CD14-positive monocyte (primary cell): ENCODE data around the gene CUX1. TPM values are rescaled to one million over a fixed set of nuclear protein-coding genes. Genes with fewer than 3 reads are reported as not detected.

ENCODE experiments used
- DNase-seq, 3 donors: peaks; one replicate each; pipeline ENCODE4 v3.0.0-alpha.2; 2011 to 2022
- H2AFZ ChIP-seq: 2 replicates; pipeline ENCODE4 v1.6.0; 2012; ENCODE audit warnings: mild to moderate bottlenecking, low read depth, low read length, inconsistent platforms; ENCODE audit not compliant: insufficient read depth, poor library complexity, severe bottlenecking
- H3K27ac ChIP-seq, 2 donors: 1 replicate in 1 of 2; 2 replicates in 1 of 2; pipeline ENCODE4 v1.5.1; 2012 to 2013; ENCODE audit warnings: low read length in 2 of 2, control low read depth in 1 of 2, inconsistent platforms in 1 of 2, low read depth in 1 of 2, mild to moderate bottlenecking in 1 of 2
- H3K27me3 ChIP-seq, 2 donors: one replicate each; pipeline versions ENCODE4 v1.6.0 to v1.6.1; 2011 to 2013; ENCODE audit warnings: low read length in 2 of 2; ENCODE audit not compliant: control insufficient read depth in 2 of 2, insufficient read depth in 2 of 2
- H3K36me3 ChIP-seq, 2 donors: replicated peaks in 1 of 2; 1 replicate in 1 of 2; 2 replicates in 1 of 2; pipeline versions ENCODE4 v1.5.1 to v1.6.1; 2012 to 2013; ENCODE audit warnings: low read length in 2 of 2, control low read depth in 1 of 2, inconsistent platforms in 1 of 2, mild to moderate bottlenecking in 1 of 2; ENCODE audit not compliant: insufficient read depth in 2 of 2, control insufficient read depth in 1 of 2
- H3K4me1 ChIP-seq, 2 donors: 1 replicate in 1 of 2; 2 replicates in 1 of 2; pipeline versions ENCODE4 v1.5.1 to v1.6.1; 2012 to 2013; ENCODE audit warnings: low read length in 2 of 2, control low read depth in 1 of 2, inconsistent platforms in 1 of 2, mild to moderate bottlenecking in 1 of 2, moderate library complexity in 1 of 2; ENCODE audit not compliant: insufficient read depth in 2 of 2, control insufficient read depth in 1 of 2
- H3K4me2 ChIP-seq: replicated peaks from 2 replicates; pipeline ENCODE3; 2012; ENCODE audit warnings: low read length, moderate library complexity, mild to moderate bottlenecking; ENCODE audit not compliant: poor library complexity, severe bottlenecking; ENCODE audit errors: extremely low read depth
- H3K4me3 ChIP-seq, 3 experiments: fragments of 200-600 bp in 1 of 3; sonication (generic) in 1 of 3; replicated peaks in 1 of 3; 1 replicate in 2 of 3; 2 replicates in 1 of 3; pipeline ENCODE4 v1.5.1; 2011 to 2013; ENCODE audit warnings: low read length in 3 of 3, mild to moderate bottlenecking in 3 of 3, control low read depth in 2 of 3, low read depth in 2 of 3, inconsistent platforms in 1 of 3, moderate library complexity in 1 of 3
- H3K79me2 ChIP-seq: 2 replicates; pipeline ENCODE4 v1.6.0; 2012; ENCODE audit warnings: mild to moderate bottlenecking, control low read depth, inconsistent platforms, low read length, moderate library complexity; ENCODE audit not compliant: insufficient read depth
- H3K9ac ChIP-seq: 2 replicates; pipeline ENCODE4 v1.6.0; 2017; ENCODE audit warnings: low read length, mild to moderate bottlenecking; ENCODE audit not compliant: insufficient read depth, poor library complexity, severe bottlenecking
- H3K9me3 ChIP-seq, 2 donors: replicated peaks in 1 of 2; 1 replicate in 1 of 2; 2 replicates in 1 of 2; pipeline versions ENCODE4 v1.5.1 to v1.6.1; 2012 to 2013; ENCODE audit warnings: low read length in 2 of 2, control low read depth in 1 of 2; ENCODE audit not compliant: control insufficient read depth in 1 of 2, insufficient read depth in 1 of 2
- H4K20me1 ChIP-seq: 2 replicates; pipeline ENCODE4 v1.6.0; 2012; ENCODE audit warnings: mild to moderate bottlenecking, low read length, control low read depth, moderate library complexity; ENCODE audit not compliant: insufficient read depth
- H3K27ac Mint-ChIP-seq, 7 donors: one replicate each; pipeline ENCODE4 v1.8.0; 2020; ENCODE audit warnings: mild to moderate bottlenecking in 7 of 7, mixed read lengths in 7 of 7, moderate library complexity in 6 of 7, inconsistent platforms in 2 of 7
- H3K27me3 Mint-ChIP-seq, 3 donors: one replicate each; pipeline ENCODE4 v1.8.0; 2021 to 2022; ENCODE audit warnings: low read depth in 3 of 3, mild to moderate bottlenecking in 3 of 3, mixed read lengths in 3 of 3, moderate library complexity in 3 of 3, inconsistent platforms in 1 of 3
- H3K36me3 Mint-ChIP-seq, 2 donors: one replicate each; pipeline ENCODE4 v1.8.0; 2020; ENCODE audit warnings: mixed read lengths in 2 of 2, inconsistent platforms in 1 of 2, mild to moderate bottlenecking in 1 of 2
- H3K4me1 Mint-ChIP-seq: one replicate; pipeline ENCODE4 v1.8.0; 2020; ENCODE audit warnings: mild to moderate bottlenecking, mixed read lengths
- H3K4me3 Mint-ChIP-seq, 2 donors: one replicate each; pipeline ENCODE4 v1.8.0; 2020; ENCODE audit warnings: mild to moderate bottlenecking in 2 of 2, mixed read lengths in 2 of 2, moderate library complexity in 1 of 2
- H3K9me3 Mint-ChIP-seq, 7 donors: one replicate each; pipeline ENCODE4 v1.8.0; 2020 to 2022; ENCODE audit warnings: mixed read lengths in 7 of 7, mild to moderate bottlenecking in 6 of 7, moderate library complexity in 6 of 7, inconsistent platforms in 2 of 7
- CTCF ChIP-seq: fragments of 200-600 bp; IDR thresholded peaks from one replicate; pipeline ENCODE4 v1.8.0; 2022; ENCODE audit warnings: antibody characterized with exemption, mild to moderate bottlenecking
- WGBS: methylation state at CpG from one replicate; pipeline ENCODE4 v1.1.5; 2013; ENCODE audit warnings: missing lambda C conversion rate; ENCODE audit not compliant: insufficient coverage; 5-methylcytosine and 5-hydroxymethylcytosine counted together
- intact Hi-C, 2 donors: fragments of 100-400 bp; cut with micrococcal nuclease; formaldehyde crosslinking; loops; one replicate each; pipeline versions ENCODE4 v1.15.0 to v1.15.1; 2023
- polyA plus RNA-seq, 3 donors: library from polyadenylated mRNA; depleted of rRNA in 1 of 3; unstranded in 2 of 3; stranded (reverse) in 1 of 3; fragments of 300-500 nt in 2 of 3; fragments of >200 nt in 1 of 3; fragmentation: Illumina TruSeq in 2 of 3; gene quantifications; 1 replicate in 2 of 3; 2 replicates in 1 of 3; pipeline ENCODE4 v1.2.3, GENCODE V29; 2012 to 2021

CUX1 gene
- polyA plus RNA-seq, 3 donors: 17.6 to 38.0 (median 28.0) TPM

DNA sequence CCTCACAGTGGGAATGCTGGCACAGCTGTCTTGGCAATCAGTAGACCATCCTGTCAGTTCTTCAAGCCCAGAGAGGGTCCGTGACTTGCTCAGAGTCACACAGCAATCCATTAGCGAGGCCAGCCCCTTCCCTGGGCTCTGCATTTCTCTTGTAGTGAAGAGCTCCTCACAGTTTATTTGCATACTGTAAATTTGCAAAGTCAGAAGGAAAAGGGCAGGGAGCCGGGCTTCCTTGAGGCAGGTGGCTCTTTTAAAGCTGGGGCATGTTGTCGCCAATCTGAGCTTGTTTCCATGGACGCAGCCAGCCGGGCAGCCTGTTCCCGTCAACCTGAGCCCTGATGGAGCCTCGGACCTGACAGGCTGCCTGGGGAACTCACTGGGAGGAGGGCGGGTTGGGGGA lies 123.4 kb downstream of the CUX1 start:
- no peak overlapping the region for H3K4me2 ChIP-seq
- intact Hi-C loops: no loop called here
- peak overlapping the region in 1 of 7 donors; percentile 54 for H3K27ac Mint-ChIP-seq
- H3K27me3 Mint-ChIP-seq: peaks cover 0 to 4% (median 0%) of the 10 kb centered on the region in 3 donors
- no peak for TF ChIP-seq CTCF
- peaks cover 9% of the 10 kb centered on the region for H3K4me1 Mint-ChIP-seq
- H4K20me1 ChIP-seq: peaks cover 97% of the 10 kb centered on the region
- H3K79me2 ChIP-seq: peaks cover 92% of the 10 kb centered on the region
- H3K4me3 ChIP-seq: no peak overlapping the region
- DNase-seq: no peak
- H3K36me3 ChIP-seq: peaks cover 0 to 18% of the 10 kb centered on the region in 2 donors
- no peaks in the 10 kb centered on the region for H3K27me3 ChIP-seq
- 73% methylated on average over 8 of the region's 9 CpGs for WGBS
- no peaks in the 10 kb centered on the region for H3K9me3 ChIP-seq
- H2AFZ ChIP-seq: no peak overlapping the region
- H3K36me3 Mint-ChIP-seq: peaks cover 18 to 31% of the 10 kb centered on the region in 2 donors
- no peaks in the 10 kb centered on the region for H3K9me3 Mint-ChIP-seq
- H3K27ac ChIP-seq: no peak overlapping the region
- H3K4me1 ChIP-seq: no peaks in the 10 kb centered on the region
- H3K4me3 Mint-ChIP-seq: no peak overlapping the region
- H3K9ac ChIP-seq: no peak overlapping the region

DNA sequence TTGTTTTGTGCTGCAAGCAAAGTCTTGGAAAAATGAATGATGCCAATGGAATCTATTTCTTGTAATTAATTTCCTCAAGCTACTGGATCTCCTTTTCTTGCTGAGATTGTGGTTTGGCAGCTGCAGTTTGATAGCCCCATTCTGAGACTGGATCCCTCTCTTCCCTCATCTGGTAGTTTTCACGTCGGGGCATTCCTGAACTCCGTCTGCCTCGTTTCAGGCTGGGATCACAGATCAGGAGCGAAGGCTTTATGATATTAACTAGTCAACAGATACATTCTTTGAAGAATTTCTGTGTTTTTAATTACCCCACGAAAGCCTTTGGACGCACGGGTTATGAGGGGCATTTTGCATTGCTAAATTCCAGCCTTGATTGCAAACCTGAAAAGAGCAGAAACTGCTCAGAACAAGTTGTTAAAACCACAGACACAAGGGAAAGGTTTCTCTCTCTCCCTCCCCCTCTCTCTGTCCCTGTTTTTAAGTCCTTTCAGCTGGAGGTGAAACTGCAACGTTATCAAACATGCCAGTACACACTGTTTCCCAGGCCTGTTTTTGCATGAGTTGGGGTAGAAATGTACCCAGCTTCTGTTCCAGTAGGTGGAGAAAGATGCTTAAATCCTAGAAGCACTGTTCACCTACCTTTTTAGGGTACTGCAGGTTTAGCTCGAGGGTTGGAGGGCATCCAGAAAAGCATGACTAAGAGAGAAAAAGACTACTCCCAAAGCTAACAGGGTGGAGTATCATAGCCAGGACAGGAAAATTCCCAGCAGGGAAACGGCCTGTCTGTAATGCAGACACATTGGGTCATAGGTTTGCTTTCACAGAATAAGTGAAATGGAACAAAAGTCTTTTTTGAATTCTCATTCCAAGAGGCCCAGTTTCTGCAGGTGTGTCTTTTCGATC lies 124.3 kb downstream of the CUX1 start:
- peaks cover 0 to 18% of the 10 kb centered on the region in 2 donors for H3K36me3 ChIP-seq
- Mint-ChIP-seq H3K9me3 (no peaks in the 10 kb centered on the region), H3K4me3 (no peak overlapping the region), H3K36me3 (peaks cover 16 to 35% of the 10 kb centered on the region in 2 donors), H3K4me1 (peaks cover 9% of the 10 kb centered on the region), H3K27me3 (peaks cover 0 to 4% (median 1%) of the 10 kb centered on the region in 3 donors), H3K27ac (peak overlapping the region in 6 of 7 donors; percentile 29 to 75 (median 48))
- WGBS: 64% methylated on average over 6 of the region's 12 CpGs
- TF ChIP-seq CTCF: no peak
- H4K20me1 ChIP-seq: peaks cover 97% of the 10 kb centered on the region
- intact Hi-C loops: no loop called here
- H3K4me3 ChIP-seq: no peak overlapping the region
- H3K27me3 ChIP-seq: no peaks in the 10 kb centered on the region
- no peaks in the 10 kb centered on the region for H3K9me3 ChIP-seq
- H3K27ac ChIP-seq: peak overlapping the region in 1 of 2 donors; percentile 20
- no peak for DNase-seq
- no peak overlapping the region for H2AFZ ChIP-seq
- H3K4me1 ChIP-seq: no peaks in the 10 kb centered on the region
- no peak overlapping the region for H3K9ac ChIP-seq
- H3K4me2 ChIP-seq: no peak overlapping the region
- peaks cover 91% of the 10 kb centered on the region for H3K79me2 ChIP-seq
